T-cell (primary cell): ENCODE measurements around the gene MICAL2. TPM values are rescaled to one million over a fixed set of nuclear protein-coding genes. Genes with fewer than 3 reads are reported as not detected.

ENCODE experiments used
- ATAC-seq, 4 experiments: fragments of 200-7000 bp in 3 of 4; fragments of 150-1000 bp in 1 of 4; cut with Tn5 transposase; replicated peaks in 1 of 4; 1 replicate in 3 of 4; 2 replicates in 1 of 4; pipeline ENCODE4 v1.10.0; 2021; ENCODE audit warnings: moderate library complexity in 3 of 4, mild to moderate bottlenecking in 2 of 4, moderate number of reproducible peaks in 1 of 4
- CTCF ChIA-PET, 2 donors: fragments of 300-600 bp; sonication (Branson Sonifier 250); formaldehyde crosslinking; loops; one replicate each; lab custom pipeline; 2022; ENCODE audit warnings: antibody characterized with exemption in 2 of 2; lab: Charles Lee
- POLR2A ChIA-PET, 2 donors: fragments of 300-600 bp; sonication (Branson Sonifier 250); formaldehyde crosslinking; loops; one replicate each; lab custom pipeline; 2022; ENCODE audit warnings: antibody characterized with exemption in 2 of 2; lab: Charles Lee
- DNase-seq, 35 experiments: peaks; one replicate each; pipeline versions ENCODE4 v3.0.0 to v3.0.0-alpha.2; 2013 to 2023
- H3K27ac ChIP-seq: one replicate; pipeline ENCODE4 v1.5.1; 2013; ENCODE audit warnings: low read length
- H3K27me3 ChIP-seq, 2 experiments: replicated peaks in 1 of 2; 1 replicate in 1 of 2; 2 replicates in 1 of 2; pipeline versions ENCODE4 v1.6.1 to v1.7.0; 2013; ENCODE audit warnings: low read length in 1 of 2, mixed read lengths in 1 of 2; ENCODE audit not compliant: control insufficient read depth in 2 of 2, insufficient read depth in 2 of 2; ENCODE audit errors: extremely low read depth in 1 of 2
- H3K36me3 ChIP-seq, 2 donors: 1 replicate in 1 of 2; 2 replicates in 1 of 2; pipeline versions ENCODE4 v1.6.1 to v1.7.0; 2013; ENCODE audit warnings: low read length in 1 of 2; ENCODE audit not compliant: control insufficient read depth in 2 of 2, insufficient read depth in 1 of 2; ENCODE audit errors: extremely low read depth in 1 of 2
- H3K4me1 ChIP-seq, 2 experiments: 1 replicate in 1 of 2; 2 replicates in 1 of 2; pipeline versions ENCODE4 v1.6.1 to v1.7.0; 2013; ENCODE audit warnings: low read length in 2 of 2, mixed read lengths in 1 of 2; ENCODE audit not compliant: insufficient read depth in 2 of 2, control insufficient read depth in 1 of 2; ENCODE audit errors: extremely low read depth in 1 of 2
- H3K4me3 ChIP-seq, 2 donors: 1 replicate in 1 of 2; 2 replicates in 1 of 2; pipeline versions ENCODE4 v1.5.1 to v1.7.0; 2013; ENCODE audit warnings: mild to moderate bottlenecking in 2 of 2, low read length in 1 of 2, moderate library complexity in 1 of 2; ENCODE audit not compliant: control insufficient read depth in 1 of 2; ENCODE audit errors: extremely low read depth in 1 of 2
- H3K9me3 ChIP-seq: 2 replicates; pipeline ENCODE4 v1.7.0; 2013
- H3K27ac Mint-ChIP-seq, 2 donors: one replicate each; pipeline ENCODE4 v1.8.0; 2020 to 2021; ENCODE audit warnings: mild to moderate bottlenecking in 2 of 2, mixed read lengths in 2 of 2
- H3K27me3 Mint-ChIP-seq, 2 donors: one replicate each; pipeline ENCODE4 v1.8.0; 2021 to 2022; ENCODE audit warnings: mixed read lengths in 2 of 2
- H3K36me3 Mint-ChIP-seq: one replicate; pipeline ENCODE4 v1.8.0; 2021; ENCODE audit warnings: mixed read lengths
- H3K4me1 Mint-ChIP-seq, 3 donors: one replicate each; pipeline ENCODE4 v1.8.0; 2020 to 2022; ENCODE audit warnings: mixed read lengths in 3 of 3, mild to moderate bottlenecking in 1 of 3
- H3K4me3 Mint-ChIP-seq, 3 donors: one replicate each; pipeline ENCODE4 v1.8.0; 2020 to 2022; ENCODE audit warnings: mild to moderate bottlenecking in 3 of 3, mixed read lengths in 3 of 3, moderate library complexity in 3 of 3
- H3K9me3 Mint-ChIP-seq, 3 donors: one replicate each; pipeline ENCODE4 v1.8.0; 2020 to 2022; ENCODE audit warnings: mixed read lengths in 3 of 3
- WGBS: methylation state at CpG from one replicate; pipeline ENCODE4 v1.1.5; 2013; ENCODE audit warnings: missing lambda C conversion rate; ENCODE audit not compliant: insufficient coverage; 5-methylcytosine and 5-hydroxymethylcytosine counted together
- total RNA-seq, 35 experiments: library from RNA in 6 of 35; stranded (reverse) in 6 of 35; fragments of 120-200 nt in 1 of 35; gene quantifications; one replicate each; pipeline versions ENCODE4 v1.2.1 to v1.2.4 and lab custom pipeline; 2013 to 2026

The MICAL2 gene
- total RNA-seq, 5 donors from 2014 or later (not counting 1 experiment from before 2014, with no cell fraction given), result 13.7 to 38.7 (median 22.9) TPM

- no peak overlapping the region for H3K27ac Mint-ChIP-seq
- H3K36me3 ChIP-seq, result peaks cover 5 to 42% of the 10 kb centered on the region in 2 donors
- no peaks in the 10 kb centered on the region for H3K9me3 ChIP-seq
- POLR2A ChIA-PET, result no interaction called here
- no peaks in the 10 kb centered on the region for H3K27me3 Mint-ChIP-seq
- no peaks in the 10 kb centered on the region for H3K4me1 Mint-ChIP-seq
- CTCF ChIA-PET, result interaction anchor here in 1 of 2 donors (0.6 kb wide), 1 partner anchor 1434 kb away, joined by 5 read pairs; no protein-coding TSS in a partner anchor
- no peaks in the 10 kb centered on the region for H3K9me3 Mint-ChIP-seq
- H3K36me3 Mint-ChIP-seq, result peaks cover 19% of the 10 kb centered on the region
- no peak overlapping the region for H3K4me3 ChIP-seq
- no peak overlapping the region for H3K27ac ChIP-seq
- ATAC-seq (no peak), DNase-seq (no peak)
- H3K4me1 ChIP-seq, result no peaks in the 10 kb centered on the region
- 77% methylated on average over 18 of the region's 20 CpGs for WGBS
- no peaks in the 10 kb centered on the region for H3K27me3 ChIP-seq
- no peak overlapping the region for H3K4me3 Mint-ChIP-seq
Measured at GRCh38 chr11:12249590-12250260, 139.3 kb downstream of the MICAL2 start.

DNA sequence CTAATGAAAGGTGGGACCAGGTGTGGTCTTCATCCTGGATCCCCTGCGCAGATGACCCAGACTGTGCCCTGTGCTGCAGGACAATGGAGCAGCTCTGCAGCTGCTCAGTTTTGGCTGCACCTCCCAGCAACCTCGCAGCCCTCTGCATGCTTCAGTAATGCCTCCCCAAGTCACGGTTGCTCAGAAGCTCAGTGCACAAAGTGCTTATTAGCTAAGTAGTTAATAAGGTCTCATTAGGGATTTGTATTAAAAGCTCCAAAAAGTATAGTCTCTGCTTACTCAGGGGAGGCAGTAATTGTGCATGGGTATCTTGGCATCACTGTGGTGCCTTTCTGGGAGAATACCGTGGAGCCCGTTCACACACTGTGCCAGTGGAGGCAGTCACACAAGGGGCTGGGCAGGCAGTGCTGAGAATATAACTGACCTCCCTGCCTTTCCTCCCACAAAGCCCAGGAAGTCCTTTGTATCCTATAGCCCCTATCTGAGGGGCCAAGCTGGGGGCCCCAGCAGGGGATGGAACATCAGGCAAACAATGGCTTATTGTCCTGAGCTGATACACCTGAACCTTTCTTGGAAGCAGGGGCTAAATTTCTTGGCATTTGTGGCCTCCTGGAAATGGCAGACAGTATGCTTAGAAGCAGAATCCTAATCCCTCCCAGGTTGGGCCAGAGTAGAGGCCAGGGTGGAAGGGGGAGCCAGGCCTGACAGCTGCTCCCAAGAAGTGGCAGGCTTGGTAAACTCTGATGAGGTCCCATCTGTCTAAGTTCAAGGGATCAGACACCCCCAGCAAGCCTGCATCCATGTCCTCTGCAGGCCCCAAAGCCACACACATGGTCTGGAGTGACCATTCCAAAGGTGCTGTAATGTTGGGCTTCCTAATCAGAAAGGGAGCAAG is 141.5 kb downstream of the MICAL2 start:
- no peaks in the 10 kb centered on the region for H3K4me1 Mint-ChIP-seq
- no peak overlapping the region for H3K27ac ChIP-seq
- H3K27ac Mint-ChIP-seq, result no peak overlapping the region
- H3K4me3 Mint-ChIP-seq, result no peak overlapping the region
- no peak overlapping the region for H3K4me3 ChIP-seq
- no peaks in the 10 kb centered on the region for H3K9me3 Mint-ChIP-seq
- ChIA-PET CTCF (no interaction called here), POLR2A (interaction anchor here in 1 of 2 donors (0.7 kb wide), 1 partner anchor 11 kb away, joined by 4 read pairs; no protein-coding TSS in a partner anchor)
- H3K27me3 Mint-ChIP-seq, result no peaks in the 10 kb centered on the region
- H3K36me3 Mint-ChIP-seq, result peaks cover 26% of the 10 kb centered on the region
- DNase-seq (no peak), ATAC-seq (no peak)
- no peaks in the 10 kb centered on the region for H3K4me1 ChIP-seq
- H3K9me3 ChIP-seq, result no peaks in the 10 kb centered on the region
- peaks cover 5 to 56% of the 10 kb centered on the region in 2 donors for H3K36me3 ChIP-seq
- whole genome bisulfite sequencing, result 100% methylated on average over 2 of the region's 5 CpGs
- no peaks in the 10 kb centered on the region for H3K27me3 ChIP-seq

DNA sequence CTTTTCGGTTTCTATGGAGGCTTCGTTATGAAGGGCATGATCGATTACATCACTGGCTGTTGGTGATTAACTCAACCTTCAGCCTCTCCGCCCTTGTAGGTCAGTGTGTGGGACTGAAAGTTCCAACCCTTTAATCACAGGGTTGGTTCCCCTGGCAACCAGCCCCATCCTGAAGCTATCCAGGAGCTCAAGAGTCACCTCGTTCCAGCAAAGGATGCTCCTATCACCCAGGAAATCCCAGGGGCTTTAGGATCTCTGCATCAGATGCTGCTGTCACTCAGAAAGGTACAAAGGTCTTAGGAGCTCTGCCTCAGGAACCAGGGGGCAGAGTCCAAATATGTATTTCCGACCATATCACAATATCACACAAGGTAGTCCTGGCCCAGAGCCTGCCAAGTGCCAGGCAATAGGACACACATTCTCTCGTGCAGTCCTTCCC is 143.5 kb downstream of the MICAL2 start:
- DNase-seq (no peak), ATAC-seq (no peak)
- CTCF ChIA-PET, result interaction anchor here in 1 of 2 donors (1.1 kb wide), 1 partner anchor 28 kb away, joined by 3 read pairs; no protein-coding TSS in a partner anchor
- Histone ChIP-seq H3K36me3 (peaks cover 2 to 60% of the 10 kb centered on the region in 2 donors), H3K4me3 (no peak overlapping the region), H3K4me1 (no peaks in the 10 kb centered on the region), H3K27ac (no peak overlapping the region), H3K9me3 (no peaks in the 10 kb centered on the region), H3K27me3 (no peaks in the 10 kb centered on the region)
- H3K9me3 Mint-ChIP-seq, result no peaks in the 10 kb centered on the region
- no peaks in the 10 kb centered on the region for H3K27me3 Mint-ChIP-seq
- H3K27ac Mint-ChIP-seq, result no peak overlapping the region
- H3K36me3 Mint-ChIP-seq, result peaks cover 29% of the 10 kb centered on the region
- WGBS, result 100% methylated on average over 3 of the region's 7 CpGs
- no peaks in the 10 kb centered on the region for H3K4me1 Mint-ChIP-seq
- POLR2A ChIA-PET, result no interaction called here
- H3K4me3 Mint-ChIP-seq, result no peak overlapping the region

GRCh38 chr11:12258451-12258850 is 148.1 kb downstream of the MICAL2 start:
- ATAC-seq (no peak), DNase-seq (no peak)
- H3K4me3 ChIP-seq, result no peak overlapping the region
- H3K4me3 Mint-ChIP-seq, result no peak overlapping the region
- H3K9me3 ChIP-seq, result no peaks in the 10 kb centered on the region
- peaks cover 11 to 74% of the 10 kb centered on the region in 2 donors for H3K36me3 ChIP-seq
- no peaks in the 10 kb centered on the region for H3K27me3 ChIP-seq
- no peaks in the 10 kb centered on the region for H3K4me1 ChIP-seq
- ChIA-PET CTCF (no interaction called here), POLR2A (no interaction called here)
- 100% methylated on average over 1 of the region's 3 CpGs for WGBS
- H3K27ac Mint-ChIP-seq, result no peak overlapping the region
- H3K27me3 Mint-ChIP-seq, result no peaks in the 10 kb centered on the region
- H3K4me1 Mint-ChIP-seq, result no peaks in the 10 kb centered on the region
- H3K27ac ChIP-seq, result no peak overlapping the region
- H3K36me3 Mint-ChIP-seq, result peaks cover 58% of the 10 kb centered on the region
- no peaks in the 10 kb centered on the region for H3K9me3 Mint-ChIP-seq

GRCh38 chr11:12259956-12260355 is 149.6 kb downstream of the MICAL2 start:
- Mint-ChIP-seq H3K4me3 (no peak overlapping the region), H3K27me3 (no peaks in the 10 kb centered on the region), H3K9me3 (no peaks in the 10 kb centered on the region), H3K4me1 (no peaks in the 10 kb centered on the region), H3K36me3 (peaks cover 60% of the 10 kb centered on the region), H3K27ac (no peak overlapping the region)
- POLR2A ChIA-PET, result no interaction called here
- WGBS, result 92% methylated on average over 5 of the region's 7 CpGs
- Histone ChIP-seq H3K9me3 (no peaks in the 10 kb centered on the region), H3K27ac (no peak overlapping the region), H3K4me1 (no peaks in the 10 kb centered on the region), H3K27me3 (no peaks in the 10 kb centered on the region), H3K36me3 (peaks cover 9 to 67% of the 10 kb centered on the region in 2 donors), H3K4me3 (no peak overlapping the region)
- CTCF ChIA-PET, result interaction anchor here in 1 of 2 donors (1.4 kb wide), 1 partner anchor 23 kb away, joined by 3 read pairs; no protein-coding TSS in a partner anchor
- no peak for ATAC-seq
- no peak for DNase-seq

GRCh38 chr11:12260731-12261521 is 150.5 kb downstream of the MICAL2 start:
- Histone ChIP-seq H3K27me3 (no peaks in the 10 kb centered on the region), H3K4me3 (no peak overlapping the region), H3K36me3 (peaks cover 9 to 62% of the 10 kb centered on the region in 2 donors), H3K27ac (no peak overlapping the region), H3K4me1 (no peaks in the 10 kb centered on the region), H3K9me3 (no peaks in the 10 kb centered on the region)
- Mint-ChIP-seq H3K9me3 (no peaks in the 10 kb centered on the region), H3K4me3 (no peak overlapping the region), H3K4me1 (no peaks in the 10 kb centered on the region), H3K27me3 (no peaks in the 10 kb centered on the region), H3K36me3 (peaks cover 56% of the 10 kb centered on the region), H3K27ac (no peak overlapping the region)
- CTCF ChIA-PET, result interaction anchor here (0.6 to 1.4 kb wide), 4 partner anchors 17 to 171 kb away, joined by 3 to 4 read pairs (median 3); no protein-coding TSS in a partner anchor
- no peak for DNase-seq
- ATAC-seq, result no peak
- 85% methylated on average over 6 of the region's 8 CpGs for WGBS
- POLR2A ChIA-PET, result interaction anchor here in 1 of 2 donors (0.6 kb wide), 1 partner anchor 71 kb away, joined by 3 read pairs; no protein-coding TSS in a partner anchor
